PC-9 (cell line): Measurements from ENCODE around the gene PRCD.

Source experiments
- EZH2 ChIP-seq: fragments of 200-600 bp; sonication (generic); IDR thresholded peaks from 2 replicates; pipeline ENCODE4 v1.8.0; 2017; ENCODE audit warnings: antibody characterized with exemption, low read depth
- TF ChIP-seq, protein P1 (sequence below): fragments of 200-600 bp; sonication (generic); conservative IDR thresholded peaks from 2 replicates; pipeline ENCODE4 v1.6.1; 2017; ENCODE audit warnings: mixed run types, antibody characterized with exemption, mild to moderate bottlenecking, moderate library complexity

DNA sequence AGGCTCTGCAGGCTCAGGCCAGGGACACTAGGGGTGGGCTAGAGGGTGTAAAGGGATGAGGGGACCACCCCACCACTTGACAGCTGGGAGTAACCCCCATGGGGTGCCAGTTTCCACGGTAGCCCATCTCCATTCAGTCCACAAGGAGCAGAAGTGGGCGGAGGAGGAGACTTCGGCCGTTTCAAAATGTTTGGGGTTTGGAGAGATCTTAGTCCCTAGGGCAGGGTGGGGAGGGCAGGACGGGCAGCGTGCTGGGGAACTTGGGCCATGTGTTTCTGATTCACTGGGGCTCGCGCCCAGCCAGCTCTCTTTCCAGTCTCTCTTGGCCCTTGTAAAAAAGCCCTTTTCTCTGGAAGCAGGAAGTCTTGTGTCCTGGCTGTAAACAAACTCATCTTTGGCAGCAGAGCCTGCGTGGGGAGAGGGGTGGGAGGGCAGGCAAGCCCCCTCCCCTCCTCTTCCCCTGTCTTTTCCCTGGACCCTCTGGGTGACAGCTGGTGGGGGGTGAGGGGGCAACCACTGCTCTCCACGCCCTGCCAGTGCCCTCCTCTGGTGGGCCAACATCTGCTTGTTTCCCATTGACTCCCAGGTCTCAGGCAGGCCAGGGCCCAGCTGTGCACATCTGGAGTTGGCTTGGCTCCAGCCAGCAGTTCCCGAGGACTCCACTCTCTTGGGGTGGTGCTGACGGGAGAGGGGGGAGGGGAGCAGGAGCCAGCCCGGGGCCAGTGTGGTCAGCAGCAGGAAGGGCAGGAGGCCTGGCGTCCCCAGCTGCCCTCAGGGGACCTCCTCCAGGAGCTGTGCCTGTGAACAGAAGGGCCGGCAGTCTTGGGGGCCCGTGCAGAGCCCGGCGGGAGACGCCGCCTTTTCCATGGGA lies 10.4 kb upstream of the PRCD start:
- TF ChIP-seq, protein P1, sequence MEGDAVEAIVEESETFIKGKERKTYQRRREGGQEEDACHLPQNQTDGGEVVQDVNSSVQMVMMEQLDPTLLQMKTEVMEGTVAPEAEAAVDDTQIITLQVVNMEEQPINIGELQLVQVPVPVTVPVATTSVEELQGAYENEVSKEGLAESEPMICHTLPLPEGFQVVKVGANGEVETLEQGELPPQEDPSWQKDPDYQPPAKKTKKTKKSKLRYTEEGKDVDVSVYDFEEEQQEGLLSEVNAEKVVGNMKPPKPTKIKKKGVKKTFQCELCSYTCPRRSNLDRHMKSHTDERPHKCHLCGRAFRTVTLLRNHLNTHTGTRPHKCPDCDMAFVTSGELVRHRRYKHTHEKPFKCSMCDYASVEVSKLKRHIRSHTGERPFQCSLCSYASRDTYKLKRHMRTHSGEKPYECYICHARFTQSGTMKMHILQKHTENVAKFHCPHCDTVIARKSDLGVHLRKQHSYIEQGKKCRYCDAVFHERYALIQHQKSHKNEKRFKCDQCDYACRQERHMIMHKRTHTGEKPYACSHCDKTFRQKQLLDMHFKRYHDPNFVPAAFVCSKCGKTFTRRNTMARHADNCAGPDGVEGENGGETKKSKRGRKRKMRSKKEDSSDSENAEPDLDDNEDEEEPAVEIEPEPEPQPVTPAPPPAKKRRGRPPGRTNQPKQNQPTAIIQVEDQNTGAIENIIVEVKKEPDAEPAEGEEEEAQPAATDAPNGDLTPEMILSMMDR: no peak
- TF ChIP-seq EZH2: no peak
